GM12878 (cell line): ENCODE results near the gene LGI2. TPM values are rescaled to one million over a fixed set of nuclear protein-coding genes. Genes with fewer than 3 reads are reported as not detected.

Experiments
- ATAC-seq: fragments of 200-7000 bp; cut with Tn5 transposase; 3 replicates; pipeline ENCODE4 v1.9.1; 2020; ENCODE audit warnings: mild to moderate bottlenecking, moderate library complexity
- BruUV-seq: library from RNA; stranded (reverse); fragments of 400-500 nt; replicated peaks from 2 replicates; lab custom pipeline; 2021; lab: Mats Ljungman, UMichigan
- CTCF ChIA-PET: fragments of 300-600 bp; sonication (Branson Sonifier 250); formaldehyde crosslinking; extraction: SDS; loops from one replicate; lab custom pipeline; 2021; ENCODE audit warnings: inconsistent platforms; lab: Yijun Ruan, JAX
- POLR2A ChIA-PET: fragments of 350-600 bp; formaldehyde crosslinking; extraction: SDS; loops from one replicate; lab custom pipeline; 2021; ENCODE audit warnings: inconsistent platforms; lab: Charles Lee
- RAD21 ChIA-PET: fragments of 300-600 bp; sonication (Branson Sonifier 250); formaldehyde crosslinking; loops from one replicate; lab custom pipeline; 2023; ENCODE audit warnings: antibody characterized with exemption; ENCODE audit not compliant: unreplicated experiment; lab: Charles Lee
- SMC1A ChIA-PET: fragments of 300-600 bp; sonication (Branson Sonifier 250); formaldehyde crosslinking; loops from one replicate; lab custom pipeline; 2023; ENCODE audit not compliant: unreplicated experiment, uncharacterized antibody; lab: Charles Lee
- DNase-seq: peaks from one replicate; pipeline ENCODE4 v3.0.0-alpha.2; 2011; ENCODE audit warnings: low read depth, low spot score
- FAIRE-seq: peaks from 3 replicates; lab custom pipeline; 2011; peaks lifted over from hg19 to GRCh38; lab: Jason Lieb, UNC
- H2AFZ ChIP-seq: 2 replicates; pipeline ENCODE4 v1.6.0; 2011; ENCODE audit warnings: low read depth, low read length, control low read depth; ENCODE audit not compliant: control insufficient read depth
- H3K27ac ChIP-seq: 2 replicates; pipeline ENCODE4 v1.5.1; 2011; ENCODE audit warnings: control low read depth; ENCODE audit not compliant: control insufficient read depth, insufficient read depth
- H3K27me3 ChIP-seq, 2 experiments: replicated peaks in 1 of 2; 2 replicates each; pipeline versions ENCODE4 v1.6.0 to v1.6.1; 2011; ENCODE audit warnings: low read length in 1 of 2; ENCODE audit not compliant: control insufficient read depth in 2 of 2, insufficient read depth in 2 of 2
- H3K36me3 ChIP-seq, 2 experiments: 2 replicates each; pipeline ENCODE4 v1.5.1; 2011; ENCODE audit warnings: low read length in 1 of 2; ENCODE audit not compliant: control insufficient read depth in 2 of 2, insufficient read depth in 2 of 2
- H3K4me1 ChIP-seq: 2 replicates; pipeline ENCODE4 v1.6.1; 2011; ENCODE audit warnings: mild to moderate bottlenecking, low read length, moderate library complexity, mixed read lengths; ENCODE audit not compliant: control insufficient read depth, insufficient read depth
- H3K4me2 ChIP-seq: 2 replicates; pipeline ENCODE4 v1.6.0; 2011; ENCODE audit warnings: control low read depth; ENCODE audit not compliant: control insufficient read depth, insufficient read depth
- H3K4me3 ChIP-seq: fragments of 200-600 bp; sonication (generic); 2 replicates; pipeline ENCODE4 v1.5.1; 2016
- H3K79me2 ChIP-seq: 2 replicates; pipeline ENCODE4 v1.6.0; 2011; ENCODE audit warnings: low read length; ENCODE audit not compliant: control insufficient read depth, insufficient read depth
- H3K9ac ChIP-seq: 2 replicates; pipeline ENCODE4 v1.8.0; 2011; ENCODE audit warnings: low read length, control low read depth, mixed read lengths; ENCODE audit not compliant: control insufficient read depth, insufficient read depth
- H3K9me3 ChIP-seq: replicated peaks from 3 replicates; pipeline ENCODE4 v1.5.1; 2011; ENCODE audit warnings: mild to moderate bottlenecking, low read length; ENCODE audit not compliant: control insufficient read depth, insufficient read depth
- H4K20me1 ChIP-seq: 2 replicates; pipeline ENCODE4 v1.6.0; 2011; ENCODE audit not compliant: control insufficient read depth, insufficient read depth
- HDAC6 ChIP-seq: fragments of 200-600 bp; sonication (generic); IDR thresholded peaks from one replicate; pipeline ENCODE4 v1.8.0; 2017; ENCODE audit warnings: antibody characterized with exemption; ENCODE audit not compliant: unreplicated experiment
- NFYA ChIP-seq: IDR thresholded peaks from 2 replicates; pipeline ENCODE4 v1.6.1; 2011; ENCODE audit warnings: low read depth, mild to moderate bottlenecking, low read length, improper control_type of control experiment, borderline replicate concordance
- POLR2A ChIP-seq: IDR thresholded peaks from 2 replicates; pipeline ENCODE4 v1.6.1; 2011; ENCODE audit warnings: low read depth, mild to moderate bottlenecking, low read length
- WGBS: methylation state at CpG from one replicate; pipeline ENCODE4 v1.1.6; 2016; ENCODE audit warnings: low lambda C conversion rate; ENCODE audit not compliant: insufficient replicate concordance, insufficient coverage; ENCODE audit errors: missing lambda C conversion rate; 5-methylcytosine and 5-hydroxymethylcytosine counted together
- in situ Hi-C: fragments of 300-500 bp; cut with MboI; formaldehyde crosslinking; loops from 9 replicates; pipeline ENCODE4 v1.14.3; 2018; ENCODE audit warnings: mixed read lengths
- intact Hi-C: fragments of 100-400 bp; cut with micrococcal nuclease; formaldehyde crosslinking; loops from one replicate; pipeline ENCODE4 v1.14.2; 2022; ENCODE audit not compliant: unreplicated experiment
- polyA plus RNA-seq, 11 experiments: library from polyadenylated mRNA; depleted of rRNA in 4 of 11; unstranded in 6 of 11; stranded (reverse) in 5 of 11; fragments of >200 nt; fragmentation: Nextera tagmentation in 4 of 11; fragmentation: Illumina TruSeq in 1 of 11; extraction: Ambion mirVana in 4 of 11; extraction: Trizol in 1 of 11; gene quantifications; 1 replicate in 1 of 11; 2 replicates in 10 of 11; pipeline versions ENCODE4 v1.2.1 to v1.2.3, GENCODE V29; 2011 to 2016; ENCODE audit warnings: inconsistent platforms in 2 of 11, missing spikeins in 2 of 11, low read depth in 1 of 11
- total RNA-seq, 4 experiments: library from RNA; depleted of rRNA in 3 of 4; stranded (reverse); fragments of >200 nt in 3 of 4; fragmentation: Illumina TruSeq in 1 of 4; extraction: Trizol in 1 of 4; gene quantifications; 2 replicates each; pipeline versions ENCODE4 v1.2.1 to v1.2.3, GENCODE V29; 2013 to 2021
- TF ChIP-seq, protein P1 (sequence below): IDR thresholded peaks from 2 replicates; pipeline ENCODE4 v1.6.1; 2011; ENCODE audit warnings: low read depth, mild to moderate bottlenecking, low read length, moderate library complexity, borderline replicate concordance; ENCODE audit errors: extremely low read depth
- TF ChIP-seq, protein P2 (sequence below): IDR thresholded peaks from 2 replicates; pipeline ENCODE4 v1.6.1; 2012; ENCODE audit warnings: low read depth, low read length, improper control_type of control experiment

The LGI2 gene
- total and polyA plus RNA-seq, 10 of the 15 experiments (the other 5 are each of a cell fraction or from before 2014, with no cell fraction given) = not detected

DNA sequence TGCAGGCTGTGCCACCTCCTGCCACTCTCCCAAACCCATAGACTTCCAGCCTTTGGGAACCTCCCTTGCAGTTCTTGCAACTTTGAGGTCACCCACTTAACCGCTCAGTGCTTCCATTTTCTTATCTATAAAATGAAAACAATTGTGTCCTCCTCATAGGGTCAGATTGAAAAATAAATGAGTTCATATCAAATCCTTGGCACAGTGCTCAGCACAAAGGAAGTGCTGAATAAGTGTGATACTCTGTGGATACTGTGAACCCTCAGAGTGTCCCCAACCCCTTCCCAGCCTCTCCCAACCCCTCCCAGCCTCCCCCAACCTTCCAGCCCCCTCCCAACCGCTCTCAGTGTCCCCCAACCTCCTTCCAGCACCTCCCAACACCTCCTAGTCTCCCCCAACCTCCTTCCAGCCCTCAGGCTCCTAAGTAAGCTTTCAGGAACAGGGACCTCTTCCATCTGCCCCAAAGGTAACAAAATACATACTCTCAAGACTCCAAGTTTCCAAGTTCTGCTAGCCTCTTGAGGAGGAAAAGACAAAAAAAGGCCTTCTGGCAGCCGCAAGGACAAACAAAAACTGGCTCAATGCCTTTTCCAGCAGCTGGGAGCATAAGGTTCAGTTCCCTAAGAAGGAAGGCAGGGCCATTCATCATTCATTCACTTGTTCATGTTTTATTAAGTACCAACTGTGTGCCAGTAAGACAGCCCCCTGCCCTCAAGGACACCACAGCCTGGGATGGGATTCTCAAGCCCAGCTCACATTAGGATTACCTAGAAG lies 46.1 kb upstream of the LGI2 start:
- BruUV-seq = no TSS peak
- no peak overlapping the region for H3K9ac ChIP-seq
- no peak for DNase-seq
- 18% methylated on average over 2 of the region's 3 CpGs for WGBS
- no peaks in the 10 kb centered on the region; the same call in 2 of the 3 replicates for H3K9me3 ChIP-seq
- POLR2A ChIA-PET = no interaction called here
- SMC1A ChIA-PET = no interaction called here
- no peak for FAIRE-seq
- H3K36me3 ChIP-seq = no peaks in the 10 kb centered on the region
- H3K79me2 ChIP-seq = no peaks in the 10 kb centered on the region
- no peaks in the 10 kb centered on the region; a peak in 1 of 4 replicates for H3K27me3 ChIP-seq
- intact Hi-C loops (no loop called here), in situ Hi-C loops (no loop called here)
- TF ChIP-seq NFYA (no peak), POLR2A (no peak), HDAC6 (no peak)
- TF ChIP-seq, protein P1, sequence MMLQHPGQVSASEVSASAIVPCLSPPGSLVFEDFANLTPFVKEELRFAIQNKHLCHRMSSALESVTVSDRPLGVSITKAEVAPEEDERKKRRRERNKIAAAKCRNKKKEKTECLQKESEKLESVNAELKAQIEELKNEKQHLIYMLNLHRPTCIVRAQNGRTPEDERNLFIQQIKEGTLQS = no peak
- TF ChIP-seq, protein P2, sequence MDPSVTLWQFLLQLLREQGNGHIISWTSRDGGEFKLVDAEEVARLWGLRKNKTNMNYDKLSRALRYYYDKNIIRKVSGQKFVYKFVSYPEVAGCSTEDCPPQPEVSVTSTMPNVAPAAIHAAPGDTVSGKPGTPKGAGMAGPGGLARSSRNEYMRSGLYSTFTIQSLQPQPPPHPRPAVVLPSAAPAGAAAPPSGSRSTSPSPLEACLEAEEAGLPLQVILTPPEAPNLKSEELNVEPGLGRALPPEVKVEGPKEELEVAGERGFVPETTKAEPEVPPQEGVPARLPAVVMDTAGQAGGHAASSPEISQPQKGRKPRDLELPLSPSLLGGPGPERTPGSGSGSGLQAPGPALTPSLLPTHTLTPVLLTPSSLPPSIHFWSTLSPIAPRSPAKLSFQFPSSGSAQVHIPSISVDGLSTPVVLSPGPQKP = no peak
- CTCF ChIA-PET = no interaction called here
- no peak overlapping the region for H2AFZ ChIP-seq
- no peak overlapping the region for H3K4me2 ChIP-seq
- H3K4me1 ChIP-seq = no peaks in the 10 kb centered on the region
- no peak overlapping the region for H3K27ac ChIP-seq
- RAD21 ChIA-PET = no interaction called here
- no peak overlapping the region for H3K4me3 ChIP-seq
- ATAC-seq = no peak
- no peaks in the 10 kb centered on the region for H4K20me1 ChIP-seq
